Sciatic nerve (tissue), 2 donors: Measurements from ENCODE around the gene MYOD1. TPM values are rescaled to one million over a fixed set of nuclear protein-coding genes. Genes with fewer than 3 reads are reported as not detected.
A peak's percentile ranks its signal among the peaks of the same experiment; 100 is the strongest.

Experiments
- ATAC-seq: fragments of 200-7000 bp; cut with Tn5 transposase; one replicate; pipeline ENCODE4 v1.9.1; 2020; ENCODE audit warnings: mild to moderate bottlenecking, moderate library complexity
- DNase-seq: peaks from one replicate; pipeline ENCODE4 v3.0.0-alpha.2; 2020; ENCODE audit warnings: low spot score
- intact Hi-C: fragments of 100-400 bp; cut with DNase I; formaldehyde crosslinking; loops from one replicate; pipeline ENCODE4 v1.14.2; 2022
- total RNA-seq: library from RNA; stranded (reverse); fragmentation: NEBNext Ultra II Directional; extraction: Animal tissue kit (Norgen Biotek cat#: 25700); gene quantifications from one replicate; pipeline ENCODE4 v1.2.1, GENCODE V29; 2021
- donor health status: DM: no; HTN: no; CAD: no.
- donor health status: DM: no; HTN: no; CAD: no.

Gene MYOD1
- total RNA-seq, 1 donor from 2014 or later, result not detected

- intact Hi-C loops, result loop anchor here (2.0 kb wide), 1 partner anchor 249 kb away; no protein-coding TSS in a partner anchor
- no peak for DNase-seq
- no peak for ATAC-seq
Observed at GRCh38 chr11:17730137-17730536, 10.8 kb downstream of the MYOD1 start.

GRCh38 chr11:17730608-17731462, 11.5 kb downstream of the MYOD1 start:
- intact Hi-C loops, result loop anchor here (2.0 kb wide), 1 partner anchor 248 kb away; no protein-coding TSS in a partner anchor
- ATAC-seq (peak; percentile 86), DNase-seq (peak; percentile 84)

- DNase-seq (no peak), ATAC-seq (no peak)
- intact Hi-C loops, result no loop called here
Observed at GRCh38 chr11:17733261-17733660, 13.9 kb downstream of the MYOD1 start.

GRCh38 chr11:17734418-17734911, 15.1 kb downstream of the MYOD1 start, which contains the start of gene KCNC1:
Gene KCNC1 (plus strand): TSS chr11:17734781. CDS start chr11:17736003, 1,222 bp downstream.
- intact Hi-C loops, result no loop called here
- DNase-seq (peak; percentile 54), ATAC-seq (no peak)

GRCh38 chr11:17734986-17735817, 15.8 kb downstream of the MYOD1 start:
- intact Hi-C loops, result no loop called here
- ATAC-seq, result peak; percentile 79
- DNase-seq, result peak; percentile 76

GRCh38 chr11:17735818-17736578, 16.6 kb downstream of the MYOD1 start:
- ATAC-seq (no peak), DNase-seq (peak; percentile 44)
- intact Hi-C loops, result no loop called here

- DNase-seq, result no peak
- intact Hi-C loops, result no loop called here
- no peak for ATAC-seq
Observed at GRCh38 chr11:17736579-17736893, 17.2 kb downstream of the MYOD1 start.

GRCh38 chr11:17736930-17737817, 17.8 kb downstream of the MYOD1 start:
- intact Hi-C loops, result no loop called here
- ATAC-seq, result no peak

GRCh38 chr11:17738151-17738973, 19.0 kb downstream of the MYOD1 start:
- ATAC-seq (no peak), DNase-seq (peak; percentile 22)
- intact Hi-C loops, result no loop called here

More at GRCh38 chr11:17736930-17737817, 17.8 kb downstream of the MYOD1 start:
- peak; percentile 27 for DNase-seq

GRCh38 chr11:17739945-17740338, 20.6 kb downstream of the MYOD1 start:
- intact Hi-C loops, result no loop called here
- no peak for ATAC-seq
- peak; percentile 28 for DNase-seq

GRCh38 chr11:17740649-17741235, 21.4 kb downstream of the MYOD1 start:
- intact Hi-C loops, result no loop called here
- no peak for ATAC-seq
- DNase-seq, result peak; percentile 35

- intact Hi-C loops, result no loop called here
- ATAC-seq (no peak), DNase-seq (peak; percentile 34)
Observed at GRCh38 chr11:17741487-17741886, 22.1 kb downstream of the MYOD1 start.

- no peak for DNase-seq
- no peak for ATAC-seq
- intact Hi-C loops, result no loop called here
Observed at GRCh38 chr11:17742019-17742418, 22.6 kb downstream of the MYOD1 start.

- intact Hi-C loops, result no loop called here
- ATAC-seq, result no peak
- no peak for DNase-seq
Observed at GRCh38 chr11:17743026-17743807, 23.8 kb downstream of the MYOD1 start.

- ATAC-seq, result no peak
- intact Hi-C loops, result no loop called here
- no peak for DNase-seq
Observed at GRCh38 chr11:17743808-17744119, 24.4 kb downstream of the MYOD1 start.
